HAP-1 (cell line): ENCODE results near the gene GPR142.

ENCODE experiments used
- DNase-seq, 2 experiments: peaks; one replicate each; pipeline ENCODE4 v3.0.0-alpha.2; 2016 to 2020; ENCODE audit warnings: low spot score in 2 of 2
- H3K27me3 ChIP-seq: fragments of 250-450 bp; sonication (Bioruptor Pico); 2 replicates; pipeline ENCODE4 v1.5.1; 2020; ENCODE audit warnings: low read depth, mild to moderate bottlenecking, moderate library complexity
- H3K36me3 ChIP-seq: fragments of 250-450 bp; sonication (Bioruptor Pico); replicated peaks from 2 replicates; pipeline ENCODE4 v1.5.1; 2020; ENCODE audit warnings: mild to moderate bottlenecking
- H3K4me1 ChIP-seq: fragments of 250-450 bp; sonication (Bioruptor Pico); 2 replicates; pipeline ENCODE4 v1.5.1; 2020; ENCODE audit warnings: mild to moderate bottlenecking
- H3K4me3 ChIP-seq: fragments of 250-450 bp; sonication (Bioruptor Pico); 2 replicates; pipeline ENCODE4 v1.5.1; 2020; ENCODE audit warnings: mild to moderate bottlenecking, moderate library complexity
- H3K9me3 ChIP-seq: fragments of 250-450 bp; sonication (Bioruptor Pico); 2 replicates; pipeline ENCODE4 v1.5.1; 2020; ENCODE audit warnings: mild to moderate bottlenecking, moderate library complexity
- in situ Hi-C: fragments of 300-500 bp; cut with MboI; formaldehyde crosslinking; loops from 3 replicates; pipeline ENCODE4 v1.14.3; 2020; ENCODE audit warnings: low sequenced_read_pairs, inconsistent platforms, mixed read lengths

GPR142 gene

GRCh38 chr17:74336307-74336706 is 31.0 kb upstream of the GPR142 start:
- in situ Hi-C loops: no loop called here
- DNase-seq: no peak
- Histone ChIP-seq H3K36me3 (no peaks in the 10 kb centered on the region), H3K9me3 (no peaks in the 10 kb centered on the region), H3K4me3 (no peak overlapping the region), H3K4me1 (no peaks in the 10 kb centered on the region), H3K27me3 (no peaks in the 10 kb centered on the region)

- DNase-seq: no peak
- no peaks in the 10 kb centered on the region for H3K4me1 ChIP-seq
- H3K27me3 ChIP-seq: no peaks in the 10 kb centered on the region
- no peaks in the 10 kb centered on the region for H3K36me3 ChIP-seq
- no peaks in the 10 kb centered on the region for H3K9me3 ChIP-seq
- in situ Hi-C loops: no loop called here
- H3K4me3 ChIP-seq: no peak overlapping the region
Measured at GRCh38 chr17:74337834-74338500, 29.3 kb upstream of the GPR142 start.

GRCh38 chr17:74339537-74340195 is 27.6 kb upstream of the GPR142 start:
- in situ Hi-C loops: no loop called here
- Histone ChIP-seq H3K9me3 (no peaks in the 10 kb centered on the region), H3K27me3 (no peaks in the 10 kb centered on the region), H3K4me3 (no peak overlapping the region), H3K4me1 (no peaks in the 10 kb centered on the region), H3K36me3 (no peaks in the 10 kb centered on the region)
- DNase-seq: no peak

GRCh38 chr17:74340470-74341023 is 26.8 kb upstream of the GPR142 start:
- Histone ChIP-seq H3K9me3 (no peaks in the 10 kb centered on the region), H3K36me3 (no peaks in the 10 kb centered on the region), H3K4me3 (no peak overlapping the region), H3K4me1 (no peaks in the 10 kb centered on the region), H3K27me3 (no peaks in the 10 kb centered on the region; the same call in 1 of the 2 replicates)
- DNase-seq: no peak
- in situ Hi-C loops: no loop called here

- in situ Hi-C loops: no loop called here
- H3K4me3 ChIP-seq: no peak overlapping the region
- H3K4me1 ChIP-seq: no peaks in the 10 kb centered on the region
- H3K27me3 ChIP-seq: peaks cover 8% of the 10 kb centered on the region
- H3K9me3 ChIP-seq: no peaks in the 10 kb centered on the region
- H3K36me3 ChIP-seq: no peaks in the 10 kb centered on the region
- DNase-seq: no peak
Measured at GRCh38 chr17:74342224-74342623, 25.1 kb upstream of the GPR142 start.

GRCh38 chr17:74343121-74343520 is 24.2 kb upstream of the GPR142 start:
- H3K27me3 ChIP-seq: peaks cover 15% of the 10 kb centered on the region
- in situ Hi-C loops: no loop called here
- H3K9me3 ChIP-seq: no peaks in the 10 kb centered on the region
- no peaks in the 10 kb centered on the region for H3K4me1 ChIP-seq
- no peak overlapping the region for H3K4me3 ChIP-seq
- no peak for DNase-seq
- H3K36me3 ChIP-seq: no peaks in the 10 kb centered on the region

GRCh38 chr17:74343526-74344284 is 23.6 kb upstream of the GPR142 start:
- H3K9me3 ChIP-seq: no peaks in the 10 kb centered on the region
- in situ Hi-C loops: no loop called here
- H3K27me3 ChIP-seq: peaks cover 21% of the 10 kb centered on the region
- no peak overlapping the region for H3K4me3 ChIP-seq
- no peaks in the 10 kb centered on the region for H3K4me1 ChIP-seq
- no peak for DNase-seq
- H3K36me3 ChIP-seq: no peaks in the 10 kb centered on the region

- H3K4me1 ChIP-seq: no peaks in the 10 kb centered on the region
- no peaks in the 10 kb centered on the region for H3K9me3 ChIP-seq
- no peak overlapping the region for H3K4me3 ChIP-seq
Measured at GRCh38 chr17:74344658-74345057, 22.6 kb upstream of the GPR142 start.

GRCh38 chr17:74345433-74346241 is 21.7 kb upstream of the GPR142 start:
- Histone ChIP-seq H3K9me3 (no peaks in the 10 kb centered on the region), H3K36me3 (no peaks in the 10 kb centered on the region), H3K4me3 (no peak overlapping the region), H3K27me3 (peaks cover 36% of the 10 kb centered on the region), H3K4me1 (no peaks in the 10 kb centered on the region)
- no peak for DNase-seq
- in situ Hi-C loops: no loop called here

More at GRCh38 chr17:74344658-74345057, 22.6 kb upstream of the GPR142 start:
- H3K36me3 ChIP-seq: no peaks in the 10 kb centered on the region
- no peak for DNase-seq
- H3K27me3 ChIP-seq: peaks cover 29% of the 10 kb centered on the region
- in situ Hi-C loops: no loop called here

GRCh38 chr17:74347646-74348045 is 19.7 kb upstream of the GPR142 start:
- Histone ChIP-seq H3K9me3 (no peaks in the 10 kb centered on the region), H3K4me3 (no peak overlapping the region), H3K36me3 (no peaks in the 10 kb centered on the region), H3K27me3 (peaks cover 50% of the 10 kb centered on the region), H3K4me1 (no peaks in the 10 kb centered on the region)
- in situ Hi-C loops: no loop called here
- no peak for DNase-seq

GRCh38 chr17:74349120-74349519 is 18.2 kb upstream of the GPR142 start:
- in situ Hi-C loops: no loop called here
- peaks cover 55% of the 10 kb centered on the region for H3K27me3 ChIP-seq
- no peak for DNase-seq

GRCh38 chr17:74350486-74350885 is 16.8 kb upstream of the GPR142 start:
- no peaks in the 10 kb centered on the region for H3K9me3 ChIP-seq
- DNase-seq: no peak
- H3K27me3 ChIP-seq: peaks cover 62% of the 10 kb centered on the region
- no peaks in the 10 kb centered on the region for H3K36me3 ChIP-seq
- no peaks in the 10 kb centered on the region for H3K4me1 ChIP-seq
- H3K4me3 ChIP-seq: no peak overlapping the region
- in situ Hi-C loops: no loop called here

More at GRCh38 chr17:74349120-74349519, 18.2 kb upstream of the GPR142 start:
- Histone ChIP-seq H3K4me1 (no peaks in the 10 kb centered on the region), H3K4me3 (no peak overlapping the region), H3K36me3 (no peaks in the 10 kb centered on the region), H3K9me3 (no peaks in the 10 kb centered on the region)

- Histone ChIP-seq H3K4me1 (no peaks in the 10 kb centered on the region), H3K9me3 (no peaks in the 10 kb centered on the region), H3K4me3 (no peak overlapping the region), H3K27me3 (peaks cover 67% of the 10 kb centered on the region), H3K36me3 (no peaks in the 10 kb centered on the region)
- in situ Hi-C loops: no loop called here
- DNase-seq: no peak
Measured at GRCh38 chr17:74351552-74352210, 15.6 kb upstream of the GPR142 start.
